ENCODE measurements around the gene TNXB.

GRCh38 chr6:32108727-32109113 lies 418 bp downstream of the TNXB start:
- TF ChIP-seq CTCF (IDR thresholded peaks at IDR 0.05; ENCODE audit: low read depth, low read length): no peak
- no peak for TF ChIP-seq EZH2phosphoT487 (IDR thresholded peaks at IDR 0.05; ENCODE audit: low read depth)

Data from OCI-LY3 (cell line).